K562 treated with DMSO at 1 percent for 24 hours (cell line): ENCODE data around the gene DAP3. TPM values are rescaled to one million over a fixed set of nuclear protein-coding genes. Genes with fewer than 3 reads are reported as not detected.

Experiments
- total RNA-seq: library from RNA; unstranded; fragments of 300-600 nt; gene quantifications from 2 replicates; pipeline ENCODE4 v1.2.3, GENCODE V29; 2022; ENCODE audit warnings: low read depth; ENCODE audit not compliant: insufficient read depth

The DAP3 gene
- 100 and 103 TPM in 2 replicates for total RNA-seq

DNA sequence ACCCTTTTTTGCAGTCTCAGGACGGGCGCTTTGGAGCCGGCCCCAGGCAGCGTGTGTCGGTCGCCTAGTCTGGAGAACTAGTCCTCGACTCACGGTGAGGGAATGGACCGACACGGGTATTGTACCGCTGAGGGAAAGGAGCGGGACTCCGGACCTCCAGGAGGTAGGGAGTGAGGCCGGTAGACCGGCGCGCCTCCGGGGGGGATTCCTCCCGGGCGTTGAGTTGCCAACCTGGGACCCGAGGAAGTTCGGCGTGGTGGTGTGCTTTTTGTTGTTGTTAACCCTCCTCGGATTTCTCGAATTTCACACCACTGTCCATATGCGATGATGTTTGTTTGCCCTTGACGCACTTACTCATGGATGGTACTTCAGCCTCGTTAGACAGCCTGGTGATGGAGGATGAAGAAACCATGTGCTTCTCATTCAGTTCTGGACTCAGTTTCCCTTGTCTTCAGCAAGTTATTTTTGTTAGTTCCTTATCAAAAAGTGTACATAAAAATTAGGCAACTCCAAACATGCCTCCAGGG, at the start of gene DAP3:
TSS of gene DAP3 (plus strand) at position 11 of the 527 bp plus-strand sequence. CDS start 20,689 bp downstream, outside the sequence.

DNA sequence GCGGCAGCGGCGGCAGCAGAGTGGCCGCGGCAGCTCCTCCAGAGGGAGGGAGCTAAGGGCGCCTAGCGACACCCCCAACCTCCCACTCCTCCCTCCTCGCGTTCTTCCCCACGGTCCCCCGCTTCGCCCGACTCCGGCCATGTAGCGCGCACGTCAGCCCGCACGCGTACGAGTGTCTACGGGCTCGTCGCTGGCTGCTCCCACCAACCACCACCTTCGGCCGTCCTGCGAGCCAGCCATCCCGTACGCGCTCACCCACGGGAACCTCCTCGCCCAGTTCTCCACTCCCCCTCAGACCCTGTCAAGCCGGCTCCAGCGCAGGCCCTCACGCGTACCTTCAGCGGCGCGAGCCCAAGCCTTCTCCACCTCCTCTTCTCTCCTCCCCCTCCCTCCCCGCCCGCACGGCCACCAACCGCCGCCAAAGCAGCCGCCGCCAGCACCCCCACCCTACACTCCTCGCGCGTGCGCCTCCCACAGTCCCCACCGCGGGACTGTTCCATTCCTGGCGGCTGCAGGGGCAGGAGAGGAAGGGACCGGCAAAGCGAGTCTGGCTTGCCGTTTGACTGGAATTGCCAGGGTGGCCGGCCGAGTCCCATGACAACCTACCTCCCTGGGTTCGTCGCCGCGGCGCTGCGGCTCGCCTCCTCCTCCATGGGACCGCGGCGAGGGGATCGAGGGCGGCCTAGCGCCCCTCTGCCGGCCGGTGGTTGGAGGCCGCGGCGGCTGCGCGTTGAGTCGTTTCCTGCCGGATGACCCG, 389 bp upstream of the DAP3 start, which contains the start of gene YY1AP1:
TSS of gene YY1AP1 (minus strand) at position 451 of the 757 bp plus-strand sequence. CDS start 8,338 bp downstream, outside the sequence.

Other genes with a start within 250 kb of the DAP3 start
- 7.9 and 8.2 TPM in 2 replicates for gene ASH1L, start 126.3 kb upstream of the DAP3 start, total RNA-seq
- 21.1 and 25.8 TPM in 2 replicates for gene MSTO1, start 78.9 kb upstream of the DAP3 start, total RNA-seq
- 50.8 and 59.2 TPM in 2 replicates for gene YY1AP1, start 317 bp upstream of the DAP3 start, total RNA-seq
- gene GON4L, start 168.1 kb downstream of the DAP3 start, total RNA-seq, result 17.2 and 18.5 TPM in 2 replicates
- 0.29 and 0.81 TPM in 2 replicates for gene SYT11, start 170.5 kb downstream of the DAP3 start, total RNA-seq
- gene RIT1, start 222.3 kb downstream of the DAP3 start, total RNA-seq, result 33.2 and 33.3 TPM in 2 replicates
- gene KHDC4, start 245.3 kb downstream of the DAP3 start, total RNA-seq, result 37.5 and 48.6 TPM in 2 replicates